RWPE2 (cell line): ENCODE measurements around the gene MRPL46.
"Not testable (repeated sequence)": the region's sequence is repeated elsewhere in the genome, so short reads cannot be mapped to it uniquely, and the experiment has no call there.

Experiments
- ATAC-seq: fragments of 200-7000 bp; cut with Tn5 transposase; 3 replicates; pipeline ENCODE4 v1.9.1; 2021; ENCODE audit warnings: low read depth
- DNase-seq: peaks from one replicate; pipeline ENCODE4 v3.0.0-alpha.2; 2020; ENCODE audit warnings: low spot score
- H3K27ac ChIP-seq: fragments of 450-650 bp; 2 replicates; pipeline ENCODE4 v1.5.1; 2017; ENCODE audit warnings: mild to moderate bottlenecking; ENCODE audit not compliant: poor library complexity, severe bottlenecking
- H3K27me3 ChIP-seq: fragments of 250-450 bp; sonication (Bioruptor Pico); 2 replicates; pipeline ENCODE4 v1.5.1; 2021; ENCODE audit warnings: mild to moderate bottlenecking, moderate library complexity; ENCODE audit not compliant: insufficient read depth, poor library complexity, severe bottlenecking
- H3K36me3 ChIP-seq: fragments of 250-450 bp; sonication (Bioruptor Pico); 2 replicates; pipeline ENCODE4 v1.5.1; 2020; ENCODE audit warnings: low read depth, mild to moderate bottlenecking, moderate library complexity
- H3K4me1 ChIP-seq: fragments of 250-450 bp; sonication (Bioruptor Pico); 2 replicates; pipeline ENCODE4 v1.5.1; 2021; ENCODE audit warnings: mild to moderate bottlenecking, moderate library complexity; ENCODE audit not compliant: insufficient read depth, poor library complexity, severe bottlenecking
- H3K4me3 ChIP-seq: fragments of 250-450 bp; sonication (Bioruptor Pico); 2 replicates; pipeline ENCODE4 v1.5.1; 2021; ENCODE audit warnings: mild to moderate bottlenecking, moderate library complexity; ENCODE audit not compliant: severe bottlenecking
- H3K9me3 ChIP-seq: fragments of 250-450 bp; sonication (Bioruptor Pico); 2 replicates; pipeline ENCODE4 v1.5.1; 2021; ENCODE audit warnings: mild to moderate bottlenecking, moderate library complexity; ENCODE audit not compliant: severe bottlenecking
- CTCF ChIP-seq: fragments of 450-650 bp; IDR thresholded peaks from one replicate; pipeline ENCODE4 v1.5.1; 2017; ENCODE audit warnings: mild to moderate bottlenecking, moderate library complexity; ENCODE audit not compliant: poor library complexity, severe bottlenecking

MRPL46 gene

GRCh38 chr15:88438181-88438580 is 29.0 kb downstream of the MRPL46 start:
- Histone ChIP-seq H3K27ac (no peak overlapping the region), H3K4me3 (no peak overlapping the region), H3K9me3 (no peaks in the 10 kb centered on the region), H3K4me1 (no peaks in the 10 kb centered on the region), H3K27me3 (peaks cover 13% of the 10 kb centered on the region), H3K36me3 (no peaks in the 10 kb centered on the region)
- DNase-seq (no peak), ATAC-seq (no peak)
- no peak for TF ChIP-seq CTCF

GRCh38 chr15:88434106-88434505 is 33.1 kb downstream of the MRPL46 start:
- ATAC-seq, H3K4me3 ChIP-seq, H3K36me3 ChIP-seq, DNase-seq, H3K4me1 ChIP-seq, H3K27ac ChIP-seq, H3K9me3 ChIP-seq: not testable (repeated sequence)
- peaks cover 14% of the 10 kb centered on the region for H3K27me3 ChIP-seq

- Histone ChIP-seq H3K27me3 (peaks cover 23% of the 10 kb centered on the region), H3K9me3 (no peaks in the 10 kb centered on the region), H3K27ac (no peak overlapping the region), H3K4me1 (no peaks in the 10 kb centered on the region), H3K36me3 (no peaks in the 10 kb centered on the region), H3K4me3 (no peak overlapping the region)
- no peak for ATAC-seq
- no peak for DNase-seq
- no peak for TF ChIP-seq CTCF
These were observed 34.0 kb downstream of the MRPL46 start for GRCh38 chr15:88433046-88433685.

- Histone ChIP-seq H3K27ac (no peak overlapping the region), H3K9me3 (no peaks in the 10 kb centered on the region), H3K4me3 (no peak overlapping the region), H3K27me3 (peaks cover 40% of the 10 kb centered on the region), H3K4me1 (no peaks in the 10 kb centered on the region), H3K36me3 (no peaks in the 10 kb centered on the region)
- TF ChIP-seq CTCF = no peak
- DNase-seq (no peak), ATAC-seq (no peak)
These were observed 35.7 kb downstream of the MRPL46 start for GRCh38 chr15:88431441-88431840.

GRCh38 chr15:88430051-88430450 is 37.1 kb downstream of the MRPL46 start:
- Histone ChIP-seq H3K9me3 (no peaks in the 10 kb centered on the region), H3K36me3 (no peaks in the 10 kb centered on the region), H3K27me3 (peaks cover 50% of the 10 kb centered on the region), H3K4me3 (no peak overlapping the region), H3K4me1 (no peaks in the 10 kb centered on the region), H3K27ac (no peak overlapping the region)
- TF ChIP-seq CTCF = no peak
- DNase-seq (no peak), ATAC-seq (no peak)
